Measurements from ENCODE around the gene SLC49A4.

GRCh38 chr3:122880624-122881023 lies 85.8 kb downstream of the SLC49A4 start:
- TF ChIP-seq, protein P1, sequence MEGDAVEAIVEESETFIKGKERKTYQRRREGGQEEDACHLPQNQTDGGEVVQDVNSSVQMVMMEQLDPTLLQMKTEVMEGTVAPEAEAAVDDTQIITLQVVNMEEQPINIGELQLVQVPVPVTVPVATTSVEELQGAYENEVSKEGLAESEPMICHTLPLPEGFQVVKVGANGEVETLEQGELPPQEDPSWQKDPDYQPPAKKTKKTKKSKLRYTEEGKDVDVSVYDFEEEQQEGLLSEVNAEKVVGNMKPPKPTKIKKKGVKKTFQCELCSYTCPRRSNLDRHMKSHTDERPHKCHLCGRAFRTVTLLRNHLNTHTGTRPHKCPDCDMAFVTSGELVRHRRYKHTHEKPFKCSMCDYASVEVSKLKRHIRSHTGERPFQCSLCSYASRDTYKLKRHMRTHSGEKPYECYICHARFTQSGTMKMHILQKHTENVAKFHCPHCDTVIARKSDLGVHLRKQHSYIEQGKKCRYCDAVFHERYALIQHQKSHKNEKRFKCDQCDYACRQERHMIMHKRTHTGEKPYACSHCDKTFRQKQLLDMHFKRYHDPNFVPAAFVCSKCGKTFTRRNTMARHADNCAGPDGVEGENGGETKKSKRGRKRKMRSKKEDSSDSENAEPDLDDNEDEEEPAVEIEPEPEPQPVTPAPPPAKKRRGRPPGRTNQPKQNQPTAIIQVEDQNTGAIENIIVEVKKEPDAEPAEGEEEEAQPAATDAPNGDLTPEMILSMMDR (IDR thresholded peaks at IDR 0.05; ENCODE audit: insufficient read depth, low read depth, low read length) = no peak
- TF ChIP-seq EZH2 (IDR thresholded peaks at IDR 0.05; ENCODE audit: insufficient read depth, low read length) = no peak
